GM12878 (cell line): ENCODE measurements around the gene MCHR1.

ENCODE experiments used
- CREB1 ChIP-seq: IDR thresholded peaks from 2 replicates; pipeline ENCODE4 v1.6.1; 2012; ENCODE audit warnings: low read depth, mild to moderate bottlenecking, inconsistent platforms
- GATAD2B ChIP-seq: fragments of 450-650 bp; conservative IDR thresholded peaks from 2 replicates; pipeline ENCODE4 v1.6.1; 2017; ENCODE audit warnings: low read depth, mild to moderate bottlenecking, moderate library complexity
- IKZF1 ChIP-seq: fragments of 450-650 bp; conservative IDR thresholded peaks from 2 replicates; pipeline ENCODE4 v1.6.1; 2017; ENCODE audit warnings: antibody characterized with exemption, mild to moderate bottlenecking
- NFIC ChIP-seq: IDR thresholded peaks from 2 replicates; pipeline ENCODE4 v1.6.1; 2012; ENCODE audit warnings: low read depth, mild to moderate bottlenecking, inconsistent platforms, low read length, moderate library complexity
- POLR2A ChIP-seq: IDR thresholded peaks from 2 replicates; pipeline ENCODE4 v1.6.1; 2011; ENCODE audit warnings: low read depth, mild to moderate bottlenecking, low read length
- POLR2AphosphoS5 ChIP-seq: IDR thresholded peaks from 2 replicates; pipeline ENCODE4 v1.6.1; 2011; ENCODE audit warnings: mild to moderate bottlenecking, low read length, inconsistent platforms
- SIX5 ChIP-seq: IDR thresholded peaks from 2 replicates; pipeline ENCODE4 v1.6.1; 2011; ENCODE audit warnings: mild to moderate bottlenecking, low read depth, low read length, moderate library complexity; ENCODE audit not compliant: severe bottlenecking
- TAF1 ChIP-seq: IDR thresholded peaks from 2 replicates; pipeline ENCODE4 v1.6.1; 2011; ENCODE audit warnings: mild to moderate bottlenecking, low read depth, low read length, borderline replicate concordance
- ZNF24 ChIP-seq: fragments of 450-650 bp; IDR thresholded peaks from 2 replicates; pipeline ENCODE4 v1.6.1; 2017; ENCODE audit warnings: antibody characterized with exemption, mild to moderate bottlenecking
- TF ChIP-seq, protein P1 (sequence below), 3 experiments: IDR thresholded peaks in 2 of 3; conservative IDR thresholded peaks in 1 of 3; 2 replicates each; pipeline ENCODE4 v1.5.1; 2011; ENCODE audit warnings: low read depth in 3 of 3, low read length in 3 of 3, mild to moderate bottlenecking in 3 of 3, control low read depth in 2 of 3, moderate library complexity in 2 of 3, inconsistent platforms in 1 of 3, mixed read lengths in 1 of 3; ENCODE audit not compliant: control insufficient read depth in 2 of 3, insufficient read depth in 1 of 3; ENCODE audit errors: extremely low read depth in 1 of 3
- TF ChIP-seq, protein P2 (sequence below): IDR thresholded peaks from 2 replicates; pipeline ENCODE4 v1.6.1; 2012; ENCODE audit warnings: mild to moderate bottlenecking, low read depth, low read length
- TF ChIP-seq, protein P3 (sequence below): IDR thresholded peaks from 2 replicates; pipeline ENCODE4 v1.6.1; 2011; ENCODE audit warnings: mild to moderate bottlenecking, low read depth, low read length, moderate library complexity; ENCODE audit not compliant: insufficient replicate concordance

DNA sequence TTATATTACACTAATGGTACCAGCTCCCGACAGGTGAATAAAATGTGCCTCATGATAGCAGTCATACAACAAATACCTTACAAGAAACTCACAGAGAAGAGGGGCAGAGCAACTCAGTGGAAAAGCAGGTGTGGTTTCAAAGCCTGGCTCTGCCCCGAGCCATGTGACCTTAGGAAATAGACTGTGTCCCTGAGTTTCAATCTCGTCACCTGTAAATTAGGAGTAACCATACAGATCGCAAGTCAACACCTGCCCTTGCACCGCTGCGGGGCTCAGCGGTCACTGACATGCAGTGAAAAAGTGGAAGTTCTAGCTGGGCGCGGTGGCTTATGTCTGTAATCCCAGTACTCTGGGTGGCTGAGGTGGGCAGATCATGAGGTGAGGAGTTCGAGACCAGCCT is 30.9 kb upstream of the MCHR1 start:
- TF ChIP-seq, protein P1, sequence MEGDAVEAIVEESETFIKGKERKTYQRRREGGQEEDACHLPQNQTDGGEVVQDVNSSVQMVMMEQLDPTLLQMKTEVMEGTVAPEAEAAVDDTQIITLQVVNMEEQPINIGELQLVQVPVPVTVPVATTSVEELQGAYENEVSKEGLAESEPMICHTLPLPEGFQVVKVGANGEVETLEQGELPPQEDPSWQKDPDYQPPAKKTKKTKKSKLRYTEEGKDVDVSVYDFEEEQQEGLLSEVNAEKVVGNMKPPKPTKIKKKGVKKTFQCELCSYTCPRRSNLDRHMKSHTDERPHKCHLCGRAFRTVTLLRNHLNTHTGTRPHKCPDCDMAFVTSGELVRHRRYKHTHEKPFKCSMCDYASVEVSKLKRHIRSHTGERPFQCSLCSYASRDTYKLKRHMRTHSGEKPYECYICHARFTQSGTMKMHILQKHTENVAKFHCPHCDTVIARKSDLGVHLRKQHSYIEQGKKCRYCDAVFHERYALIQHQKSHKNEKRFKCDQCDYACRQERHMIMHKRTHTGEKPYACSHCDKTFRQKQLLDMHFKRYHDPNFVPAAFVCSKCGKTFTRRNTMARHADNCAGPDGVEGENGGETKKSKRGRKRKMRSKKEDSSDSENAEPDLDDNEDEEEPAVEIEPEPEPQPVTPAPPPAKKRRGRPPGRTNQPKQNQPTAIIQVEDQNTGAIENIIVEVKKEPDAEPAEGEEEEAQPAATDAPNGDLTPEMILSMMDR (IDR thresholded peaks at IDR 0.05 in 2 of 3, conservative IDR thresholded peaks at IDR 0.05 in 1 of 3; ENCODE audit: control insufficient read depth in 2 of 3, extremely low read depth in 1 of 3, insufficient read depth in 1 of 3, low read depth in 3 of 3, low read length in 3 of 3) = no peak
- TF ChIP-seq TAF1 (no peak), CREB1 (no peak), IKZF1 (no peak), GATAD2B (no peak), POLR2A (no peak), NFIC (no peak), POLR2AphosphoS5 (no peak), SIX5 (no peak), ZNF24 (no peak)
- TF ChIP-seq, protein P2, sequence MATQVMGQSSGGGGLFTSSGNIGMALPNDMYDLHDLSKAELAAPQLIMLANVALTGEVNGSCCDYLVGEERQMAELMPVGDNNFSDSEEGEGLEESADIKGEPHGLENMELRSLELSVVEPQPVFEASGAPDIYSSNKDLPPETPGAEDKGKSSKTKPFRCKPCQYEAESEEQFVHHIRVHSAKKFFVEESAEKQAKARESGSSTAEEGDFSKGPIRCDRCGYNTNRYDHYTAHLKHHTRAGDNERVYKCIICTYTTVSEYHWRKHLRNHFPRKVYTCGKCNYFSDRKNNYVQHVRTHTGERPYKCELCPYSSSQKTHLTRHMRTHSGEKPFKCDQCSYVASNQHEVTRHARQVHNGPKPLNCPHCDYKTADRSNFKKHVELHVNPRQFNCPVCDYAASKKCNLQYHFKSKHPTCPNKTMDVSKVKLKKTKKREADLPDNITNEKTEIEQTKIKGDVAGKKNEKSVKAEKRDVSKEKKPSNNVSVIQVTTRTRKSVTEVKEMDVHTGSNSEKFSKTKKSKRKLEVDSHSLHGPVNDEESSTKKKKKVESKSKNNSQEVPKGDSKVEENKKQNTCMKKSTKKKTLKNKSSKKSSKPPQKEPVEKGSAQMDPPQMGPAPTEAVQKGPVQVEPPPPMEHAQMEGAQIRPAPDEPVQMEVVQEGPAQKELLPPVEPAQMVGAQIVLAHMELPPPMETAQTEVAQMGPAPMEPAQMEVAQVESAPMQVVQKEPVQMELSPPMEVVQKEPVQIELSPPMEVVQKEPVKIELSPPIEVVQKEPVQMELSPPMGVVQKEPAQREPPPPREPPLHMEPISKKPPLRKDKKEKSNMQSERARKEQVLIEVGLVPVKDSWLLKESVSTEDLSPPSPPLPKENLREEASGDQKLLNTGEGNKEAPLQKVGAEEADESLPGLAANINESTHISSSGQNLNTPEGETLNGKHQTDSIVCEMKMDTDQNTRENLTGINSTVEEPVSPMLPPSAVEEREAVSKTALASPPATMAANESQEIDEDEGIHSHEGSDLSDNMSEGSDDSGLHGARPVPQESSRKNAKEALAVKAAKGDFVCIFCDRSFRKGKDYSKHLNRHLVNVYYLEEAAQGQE = no peak
- TF ChIP-seq, protein P3, sequence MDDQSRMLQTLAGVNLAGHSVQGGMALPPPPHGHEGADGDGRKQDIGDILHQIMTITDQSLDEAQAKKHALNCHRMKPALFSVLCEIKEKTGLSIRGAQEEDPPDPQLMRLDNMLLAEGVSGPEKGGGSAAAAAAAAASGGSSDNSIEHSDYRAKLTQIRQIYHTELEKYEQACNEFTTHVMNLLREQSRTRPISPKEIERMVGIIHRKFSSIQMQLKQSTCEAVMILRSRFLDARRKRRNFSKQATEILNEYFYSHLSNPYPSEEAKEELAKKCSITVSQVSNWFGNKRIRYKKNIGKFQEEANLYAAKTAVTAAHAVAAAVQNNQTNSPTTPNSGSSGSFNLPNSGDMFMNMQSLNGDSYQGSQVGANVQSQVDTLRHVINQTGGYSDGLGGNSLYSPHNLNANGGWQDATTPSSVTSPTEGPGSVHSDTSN = no peak
